H1 (cell line): ENCODE results near the gene SLC15A3. TPM values are rescaled to one million over a fixed set of nuclear protein-coding genes. Genes with fewer than 3 reads are reported as not detected.

Experiments
- CTCF ChIA-PET: fragments of 300-600 bp; sonication (Branson Sonifier 250); formaldehyde crosslinking; loops from one replicate; lab custom pipeline; 2021; ENCODE audit not compliant: partially characterized antibody; lab: Charles Lee
- POLR2A ChIA-PET: fragments of 300-600 bp; sonication (Branson Sonifier 250); formaldehyde crosslinking; loops from one replicate; lab custom pipeline; 2021; ENCODE audit warnings: inconsistent platforms; ENCODE audit not compliant: partially characterized antibody; lab: Charles Lee
- DNase-seq, 2 experiments: peaks; one replicate each; pipeline versions ENCODE4 v3.0.0 to v3.0.0-alpha.2; 2010 to 2022; ENCODE audit warnings: low spot score in 2 of 2, low read depth in 1 of 2, mixed read lengths in 1 of 2
- FAIRE-seq: peaks from 2 replicates; lab custom pipeline; 2011; peaks lifted over from hg19 to GRCh38; lab: Jason Lieb, UNC
- H2AFZ ChIP-seq: 2 replicates; pipeline ENCODE4 v1.8.1; 2012; ENCODE audit warnings: low read length, inconsistent platforms
- H2AK5ac ChIP-seq: 2 replicates; pipeline ENCODE4 v1.6.1; 2013; ENCODE audit warnings: low read depth, low read length
- H2BK120ac ChIP-seq: replicated peaks from 2 replicates; pipeline ENCODE3; 2013; ENCODE audit warnings: low read depth, low read length, inconsistent platforms
- H2BK12ac ChIP-seq: 2 replicates; pipeline ENCODE4 v1.6.1; 2013; ENCODE audit warnings: low read depth, low read length
- H2BK15ac ChIP-seq: 2 replicates; pipeline ENCODE4 v1.6.1; 2013; ENCODE audit warnings: low read length
- H2BK20ac ChIP-seq: 2 replicates; pipeline ENCODE4 v1.6.1; 2013; ENCODE audit warnings: low read length
- H2BK5ac ChIP-seq: 2 replicates; pipeline ENCODE4 v1.6.1; 2013; ENCODE audit warnings: low read depth, low read length
- H3K14ac ChIP-seq: 2 replicates; pipeline ENCODE4 v1.6.1; 2013; ENCODE audit warnings: inconsistent platforms; ENCODE audit not compliant: insufficient read length
- H3K18ac ChIP-seq: 2 replicates; pipeline ENCODE4 v1.6.1; 2013; ENCODE audit warnings: low read length; ENCODE audit errors: extremely low read depth
- H3K23ac ChIP-seq: 2 replicates; pipeline ENCODE4 v1.6.1; 2013; ENCODE audit warnings: inconsistent platforms; ENCODE audit not compliant: insufficient read length
- H3K23me2 ChIP-seq: 2 replicates; pipeline ENCODE4 v1.6.1; 2013; ENCODE audit warnings: low read depth, low read length
- H3K27ac ChIP-seq: 2 replicates; pipeline ENCODE4 v1.6.1; 2011; ENCODE audit warnings: low read depth, low read length, inconsistent platforms
- H3K27me3 ChIP-seq, 4 experiments: replicated peaks in 1 of 4; 1 replicate in 1 of 4; 2 replicates in 3 of 4; pipeline versions ENCODE4 v1.6.1 to v1.8.1; 2011 to 2013; ENCODE audit warnings: low read length in 3 of 4, mild to moderate bottlenecking in 3 of 4, inconsistent platforms in 2 of 4, mixed read lengths in 2 of 4, moderate library complexity in 1 of 4; ENCODE audit not compliant: control insufficient read depth in 3 of 4, insufficient read depth in 3 of 4; ENCODE audit errors: extremely low read depth in 1 of 4
- H3K36me3 ChIP-seq, 4 experiments: 2 replicates each; pipeline versions ENCODE4 v1.6.1 to v1.8.1; 2011 to 2013; ENCODE audit warnings: mild to moderate bottlenecking in 4 of 4, low read length in 3 of 4, moderate library complexity in 2 of 4, control low read depth in 1 of 4, inconsistent platforms in 1 of 4; ENCODE audit not compliant: insufficient read depth in 4 of 4, control insufficient read depth in 2 of 4
- H3K4ac ChIP-seq: replicated peaks from 2 replicates; pipeline ENCODE3; 2013; ENCODE audit warnings: low read length, low read depth, mixed read lengths, inconsistent platforms; ENCODE audit not compliant: insufficient read length
- H3K4me1 ChIP-seq, 4 experiments: replicated peaks in 1 of 4; 1 replicate in 1 of 4; 2 replicates in 3 of 4; pipeline versions ENCODE4 v1.6.1 to v1.8.1; 2011 to 2013; ENCODE audit warnings: low read length in 3 of 4, inconsistent platforms in 2 of 4, mixed read lengths in 1 of 4; ENCODE audit not compliant: insufficient read depth in 4 of 4, control insufficient read depth in 3 of 4
- H3K4me2 ChIP-seq, 2 experiments: 2 replicates each; pipeline versions ENCODE4 v1.6.1 to v1.8.1; 2011 to 2013; ENCODE audit warnings: low read depth in 2 of 2, low read length in 2 of 2, control low read depth in 1 of 2, inconsistent platforms in 1 of 2, mild to moderate bottlenecking in 1 of 2; ENCODE audit not compliant: insufficient read depth in 1 of 2
- H3K4me3 ChIP-seq, 4 experiments: fragments of 200-600, 300-600 bp in 1 of 4; sonication (generic), shearing (Covaris generic), sonication (Bioruptor Twin) in 1 of 4; 2 replicates each; pipeline versions ENCODE4 v1.5.1 to v1.8.1; 2011 to 2016; ENCODE audit warnings: low read length in 4 of 4, low read depth in 3 of 4, control low read depth in 2 of 4, inconsistent platforms in 2 of 4, mild to moderate bottlenecking in 2 of 4, mixed read lengths in 1 of 4, moderate library complexity in 1 of 4; ENCODE audit not compliant: insufficient read depth in 2 of 4; ENCODE audit errors: extremely low read depth in 1 of 4
- H3K56ac ChIP-seq: replicated peaks from 2 replicates; pipeline ENCODE3; 2013; ENCODE audit warnings: low read depth, mild to moderate bottlenecking, mixed read lengths, low read length, inconsistent platforms; ENCODE audit not compliant: insufficient read length
- H3K79me1 ChIP-seq: 2 replicates; pipeline ENCODE4 v1.6.1; 2013; ENCODE audit warnings: low read depth, low read length, control low read depth
- H3K79me2 ChIP-seq, 2 experiments: 2 replicates each; pipeline versions ENCODE4 v1.6.1 to v1.8.1; 2012 to 2013; ENCODE audit warnings: low read length in 2 of 2, mild to moderate bottlenecking in 2 of 2, inconsistent platforms in 1 of 2; ENCODE audit not compliant: insufficient read depth in 2 of 2, control insufficient read depth in 1 of 2
- H3K9ac ChIP-seq, 4 experiments: replicated peaks in 1 of 4; 1 replicate in 1 of 4; 2 replicates in 3 of 4; pipeline versions ENCODE4 v1.6.1 to v1.8.1; 2011 to 2013; ENCODE audit warnings: low read depth in 3 of 4, low read length in 3 of 4, control low read depth in 2 of 4, mild to moderate bottlenecking in 2 of 4, moderate library complexity in 2 of 4, inconsistent platforms in 1 of 4; ENCODE audit errors: extremely low read depth in 1 of 4
- H3K9me3 ChIP-seq, 2 experiments: 2 replicates each; pipeline versions ENCODE4 v1.6.1 to v1.8.1; 2012 to 2013; ENCODE audit warnings: mild to moderate bottlenecking in 2 of 2, moderate library complexity in 2 of 2, control low read depth in 1 of 2, inconsistent platforms in 1 of 2, low read depth in 1 of 2, low read length in 1 of 2, mixed read lengths in 1 of 2; ENCODE audit not compliant: insufficient read depth in 2 of 2
- H4K20me1 ChIP-seq, 2 experiments: replicated peaks in 1 of 2; 2 replicates each; pipeline versions ENCODE3 to v1.8.1; 2011 to 2013; ENCODE audit warnings: inconsistent platforms in 2 of 2, low read length in 2 of 2, mild to moderate bottlenecking in 1 of 2; ENCODE audit not compliant: insufficient read depth in 2 of 2, control insufficient read depth in 1 of 2
- H4K5ac ChIP-seq: 2 replicates; pipeline ENCODE4 v1.6.1; 2013; ENCODE audit warnings: low read length, low read depth, mixed read lengths, inconsistent platforms; ENCODE audit not compliant: insufficient read length
- H4K8ac ChIP-seq: 2 replicates; pipeline ENCODE4 v1.8.0; 2013; ENCODE audit warnings: mild to moderate bottlenecking, moderate library complexity, low read length, inconsistent platforms; ENCODE audit not compliant: insufficient read depth; ENCODE audit errors: extremely low read depth
- H4K91ac ChIP-seq: replicated peaks from 2 replicates; pipeline ENCODE3; 2013; ENCODE audit warnings: low read length, mixed read lengths, inconsistent platforms; ENCODE audit not compliant: insufficient read length
- CBX8 ChIP-seq: fragments of 300-800, 300-1000 bp; sonication (generic); IDR thresholded peaks from 2 replicates; pipeline ENCODE4 v1.7.1; 2016; ENCODE audit warnings: low read depth, low read length, borderline replicate concordance
- CREB1 ChIP-seq: IDR thresholded peaks from 2 replicates; pipeline ENCODE4 v1.6.1; 2012; ENCODE audit warnings: inconsistent platforms
- CTBP2 ChIP-seq: IDR thresholded peaks from 2 replicates; pipeline ENCODE4 v1.7.0; 2011; ENCODE audit warnings: borderline replicate concordance, mild to moderate bottlenecking, moderate library complexity, mixed read lengths, low read length; ENCODE audit not compliant: insufficient read depth, insufficient read length
- SIRT6 ChIP-seq: IDR thresholded peaks from one replicate; pipeline ENCODE4 v1.7.1; 2012; ENCODE audit warnings: low read length, inconsistent platforms
- SP1 ChIP-seq: IDR thresholded peaks from 2 replicates; pipeline ENCODE4 v1.6.1; 2011; ENCODE audit warnings: low read depth, low read length
- WGBS, 2 experiments: shearing (Covaris generic) in 1 of 2; methylation state at CpG; one replicate each; pipeline versions ENCODE4 v1.1.6 to v1.1.7; 2013 to 2015; ENCODE audit warnings: low lambda C conversion rate in 2 of 2, mixed read lengths in 2 of 2, inconsistent platforms in 1 of 2, low coverage in 1 of 2, missing lambda C conversion rate in 1 of 2; ENCODE audit not compliant: insufficient replicate concordance in 2 of 2, insufficient coverage in 1 of 2, insufficient read length in 1 of 2; ENCODE audit errors: extremely low coverage in 1 of 2, missing lambda C conversion rate in 1 of 2; 5-methylcytosine and 5-hydroxymethylcytosine counted together
- polyA plus RNA-seq, 7 experiments: library from polyadenylated mRNA; depleted of rRNA in 3 of 7; stranded (reverse) in 5 of 7; unstranded in 2 of 7; fragments of >200 nt in 5 of 7; fragments of 200-250 nt in 2 of 7; gene quantifications; 1 replicate in 5 of 7; 2 replicates in 1 of 7; 4 replicates in 1 of 7; pipeline versions ENCODE4 v1.2.1 to v1.2.3, GENCODE V29; 2011 to 2013; ENCODE audit warnings: missing spikeins in 2 of 7, mixed read lengths in 2 of 7
- total RNA-seq: library from RNA; stranded (reverse); fragmentation: NEBNext Ultra II Directional; extraction: Animal tissue kit (Norgen Biotek cat#: 25700); gene quantifications from 2 replicates; pipeline ENCODE4 v1.2.1, GENCODE V29; 2021

Gene SLC15A3
- total and polyA plus RNA-seq, 2 of the 8 experiments (the other 6 are each of a cell fraction or from before 2014, with no cell fraction given), result 25.8 to 31.0 TPM

DNA sequence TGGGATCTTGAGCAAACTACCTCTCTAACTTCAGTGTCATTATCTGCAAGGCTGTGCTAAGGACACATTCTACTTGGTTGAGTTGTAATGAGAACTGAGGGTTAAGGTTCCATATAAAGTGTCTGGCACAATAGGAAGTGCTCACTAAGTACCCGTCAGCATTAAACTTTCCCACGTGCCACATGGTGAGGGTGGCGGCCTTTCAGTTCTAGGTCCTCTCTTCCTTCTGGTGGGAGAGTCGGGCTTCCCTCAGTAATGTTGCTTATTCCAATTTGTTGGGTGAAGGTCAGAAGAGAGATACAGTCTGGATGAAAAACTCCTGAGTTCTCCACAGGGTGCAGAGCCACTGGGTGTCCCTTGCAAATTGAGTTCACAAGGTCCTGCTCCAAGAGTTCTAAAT, 14.9 kb upstream of the SLC15A3 start:
- H3K9me3 ChIP-seq, result no peaks in the 10 kb centered on the region; a peak in 1 of 4 replicates
- 85% methylated on average over 4 of the region's 4 CpGs; no CpG with 5 or more reads in 1 of the 2 experiments for WGBS, 2 experiments
- H3K27ac ChIP-seq, result no peak overlapping the region
- POLR2A ChIA-PET, result interaction anchor here (0.7 to 1.3 kb wide), 3 partner anchors 20 to 139 kb away, joined by 3 to 4 read pairs (median 3); no protein-coding TSS in a partner anchor
- no peak overlapping the region for H3K14ac ChIP-seq
- H3K4me3 ChIP-seq, result no peak overlapping the region
- CTCF ChIA-PET, result interaction anchor here (0.9 to 1.7 kb wide), 5 partner anchors 12 to 159 kb away, joined by 3 to 5 read pairs (median 3); no protein-coding TSS in a partner anchor
- no peak overlapping the region for H3K4ac ChIP-seq
- no peaks in the 10 kb centered on the region for H3K79me1 ChIP-seq
- H2AFZ ChIP-seq, result no peak overlapping the region
- H3K9ac ChIP-seq, result no peak overlapping the region
- no peaks in the 10 kb centered on the region for H3K4me1 ChIP-seq
- H3K79me2 ChIP-seq, result no peaks in the 10 kb centered on the region
- H4K20me1 ChIP-seq, result no peaks in the 10 kb centered on the region
- no peak overlapping the region for H2BK120ac ChIP-seq
- H3K4me2 ChIP-seq, result no peak overlapping the region
- DNase-seq, result no peak
- H4K91ac ChIP-seq, result no peak overlapping the region
- H2BK20ac ChIP-seq, result no peak overlapping the region
- no peak overlapping the region for H3K18ac ChIP-seq
- H3K36me3 ChIP-seq, result no peaks in the 10 kb centered on the region
- no peak overlapping the region for H2BK15ac ChIP-seq
- H2BK12ac ChIP-seq, result no peak overlapping the region
- H2BK5ac ChIP-seq, result no peak overlapping the region
- H3K23ac ChIP-seq, result no peak overlapping the region
- no peak overlapping the region for H4K5ac ChIP-seq
- TF ChIP-seq CREB1 (no peak), SIRT6 (no peak), CBX8 (no peak), CTBP2 (no peak), SP1 (no peak)
- H2AK5ac ChIP-seq, result no peak overlapping the region
- H3K23me2 ChIP-seq, result no peaks in the 10 kb centered on the region
- H3K27me3 ChIP-seq, result no peaks in the 10 kb centered on the region; a peak in 2 of 7 replicates
- H3K56ac ChIP-seq, result no peak overlapping the region
- no peak overlapping the region for H4K8ac ChIP-seq
- no peak for FAIRE-seq
